Activated CD8-positive, alpha-beta memory T cell treated with anti-CD3 and anti-CD28 coated beads, Interleukin-2, amount 10 ng/mL, durations not matched to agents 7 days and 5 days (primary cell): ENCODE data around the gene SETD5. TPM values are rescaled to one million over a fixed set of nuclear protein-coding genes. Genes with fewer than 3 reads are reported as not detected.

Source experiments
- ATAC-seq: fragments of 150-1000 bp; cut with Tn5 transposase; one replicate; pipeline ENCODE4 v1.10.0; 2021; ENCODE audit warnings: moderate library complexity
- CTCF ChIA-PET: fragments of 350-600 bp; sonication (Branson Sonifier 250); formaldehyde crosslinking; loops from one replicate; lab custom pipeline; 2021; ENCODE audit warnings: antibody characterized with exemption; lab: Charles Lee
- DNase-seq: peaks from one replicate; pipeline ENCODE4 v3.0.0-alpha.2; 2020
- H3K27ac Mint-ChIP-seq: one replicate; pipeline ENCODE4 v1.8.0; 2021; ENCODE audit warnings: mild to moderate bottlenecking, mixed read lengths
- H3K27me3 Mint-ChIP-seq: one replicate; pipeline ENCODE4 v1.8.0; 2021; ENCODE audit warnings: mixed read lengths
- H3K36me3 Mint-ChIP-seq: one replicate; pipeline ENCODE4 v1.8.0; 2021; ENCODE audit warnings: mild to moderate bottlenecking, mixed read lengths
- H3K4me1 Mint-ChIP-seq: one replicate; pipeline ENCODE4 v1.8.0; 2021; ENCODE audit warnings: mixed read lengths
- H3K4me3 Mint-ChIP-seq: one replicate; pipeline ENCODE4 v1.8.0; 2021; ENCODE audit warnings: mild to moderate bottlenecking, moderate library complexity, mixed read lengths
- H3K9me3 Mint-ChIP-seq: one replicate; pipeline ENCODE4 v1.8.0; 2022; ENCODE audit warnings: low read depth, mixed read lengths
- total RNA-seq, 2 experiments: library from RNA; stranded (reverse); gene quantifications; one replicate each; pipeline ENCODE4 v1.2.3, GENCODE V29; 2021

Gene SETD5
- total RNA-seq, 2 experiments from 2014 or later: 136 to 147 TPM

DNA sequence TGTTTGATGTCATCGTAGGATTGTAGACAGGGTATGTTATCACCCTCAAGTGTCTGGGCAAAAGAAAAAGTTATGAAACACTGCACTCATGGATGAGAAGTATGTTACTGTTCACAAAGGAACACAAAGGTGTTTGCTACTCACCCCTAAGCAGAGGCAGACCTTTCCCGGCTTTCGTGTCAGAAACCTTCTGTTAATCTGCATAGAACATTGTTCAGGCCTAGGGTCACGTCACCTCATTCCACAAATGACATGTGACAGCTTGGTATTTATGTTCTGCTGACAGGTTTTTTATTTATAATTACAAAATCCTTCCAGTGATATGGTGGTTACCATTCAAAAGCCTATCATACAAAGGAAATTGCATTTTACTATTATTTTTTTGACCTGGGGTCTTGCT lies 18.1 kb upstream of the SETD5 start:
- ATAC-seq: no peak
- Mint-ChIP-seq H3K4me1 (peaks cover 3% of the 10 kb centered on the region), H3K9me3 (no peaks in the 10 kb centered on the region), H3K36me3 (peaks cover 60% of the 10 kb centered on the region), H3K27ac (no peak overlapping the region), H3K27me3 (no peaks in the 10 kb centered on the region), H3K4me3 (no peak overlapping the region)
- no peak for DNase-seq
- CTCF ChIA-PET: no interaction called here

DNA sequence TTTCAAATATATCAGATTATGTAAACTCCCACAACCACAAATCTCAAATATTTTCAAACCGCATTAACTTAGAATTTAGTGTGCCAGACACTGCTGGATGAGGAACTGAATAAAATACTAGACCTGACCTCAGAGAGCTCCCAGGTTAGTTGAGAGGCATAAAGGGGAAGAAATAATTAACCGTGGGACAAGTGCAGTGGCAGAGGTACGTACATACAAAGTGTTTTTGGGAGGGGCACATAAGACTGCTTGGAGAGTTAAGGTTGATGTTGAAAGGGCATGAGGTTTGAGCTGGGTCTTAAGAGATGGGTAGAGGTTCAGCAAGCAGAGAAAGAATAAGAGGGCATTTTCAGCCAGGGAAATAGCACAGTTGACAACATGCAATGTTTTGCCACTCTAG lies 17.4 kb upstream of the SETD5 start:
- peaks cover 3% of the 10 kb centered on the region for H3K4me1 Mint-ChIP-seq
- peaks cover 61% of the 10 kb centered on the region for H3K36me3 Mint-ChIP-seq

DNA sequence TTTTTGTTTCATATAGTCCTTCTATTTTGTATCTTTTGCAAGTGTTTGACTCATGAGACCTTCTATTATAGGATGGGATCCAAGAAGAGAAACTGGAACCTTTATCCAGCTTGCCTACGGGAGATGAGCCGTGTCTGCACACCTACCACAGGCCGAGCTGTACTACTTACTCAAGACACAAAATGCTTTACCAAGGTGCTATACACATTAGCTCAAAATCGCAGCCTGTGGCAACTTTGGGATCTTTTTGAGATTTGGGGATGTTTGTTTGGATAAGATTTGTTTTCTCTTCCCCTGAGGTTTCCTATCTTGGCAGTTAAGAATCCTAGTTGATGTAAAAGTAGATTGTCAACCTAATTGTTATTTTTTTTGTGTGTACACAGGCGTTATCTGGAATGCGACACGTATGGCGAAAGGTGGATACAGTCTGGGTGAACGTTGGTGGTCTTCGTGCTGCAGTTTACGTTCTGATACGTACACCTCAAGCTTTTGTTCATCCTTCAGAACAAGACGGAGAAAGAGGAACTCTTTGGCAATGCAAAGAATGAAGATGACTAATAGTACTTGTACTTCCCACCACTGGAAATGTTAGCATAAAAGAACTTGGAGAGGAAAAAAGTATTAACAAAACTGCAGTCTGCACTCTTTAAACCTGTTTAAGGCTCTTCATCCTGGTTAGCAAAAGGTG lies 13.1 kb upstream of the SETD5 start:
- Mint-ChIP-seq H3K4me3 (no peak overlapping the region), H3K9me3 (no peaks in the 10 kb centered on the region), H3K27me3 (no peaks in the 10 kb centered on the region), H3K36me3 (peaks cover 63% of the 10 kb centered on the region), H3K4me1 (peaks cover 8% of the 10 kb centered on the region), H3K27ac (no peak overlapping the region)
- no peak for DNase-seq
- no peak for ATAC-seq
- CTCF ChIA-PET: interaction anchor here (0.6 to 1.6 kb wide), 3 partner anchors 10 to 41 kb away, joined by 3 to 9 read pairs (median 6); no protein-coding TSS in a partner anchor

More for the DNA sequence above, 17.4 kb upstream of the SETD5 start:
- Mint-ChIP-seq H3K27ac (peak overlapping the region; percentile 13), H3K9me3 (no peaks in the 10 kb centered on the region), H3K4me3 (no peak overlapping the region), H3K27me3 (no peaks in the 10 kb centered on the region)
- ATAC-seq: no peak
- CTCF ChIA-PET: no interaction called here
- DNase-seq: no peak

DNA sequence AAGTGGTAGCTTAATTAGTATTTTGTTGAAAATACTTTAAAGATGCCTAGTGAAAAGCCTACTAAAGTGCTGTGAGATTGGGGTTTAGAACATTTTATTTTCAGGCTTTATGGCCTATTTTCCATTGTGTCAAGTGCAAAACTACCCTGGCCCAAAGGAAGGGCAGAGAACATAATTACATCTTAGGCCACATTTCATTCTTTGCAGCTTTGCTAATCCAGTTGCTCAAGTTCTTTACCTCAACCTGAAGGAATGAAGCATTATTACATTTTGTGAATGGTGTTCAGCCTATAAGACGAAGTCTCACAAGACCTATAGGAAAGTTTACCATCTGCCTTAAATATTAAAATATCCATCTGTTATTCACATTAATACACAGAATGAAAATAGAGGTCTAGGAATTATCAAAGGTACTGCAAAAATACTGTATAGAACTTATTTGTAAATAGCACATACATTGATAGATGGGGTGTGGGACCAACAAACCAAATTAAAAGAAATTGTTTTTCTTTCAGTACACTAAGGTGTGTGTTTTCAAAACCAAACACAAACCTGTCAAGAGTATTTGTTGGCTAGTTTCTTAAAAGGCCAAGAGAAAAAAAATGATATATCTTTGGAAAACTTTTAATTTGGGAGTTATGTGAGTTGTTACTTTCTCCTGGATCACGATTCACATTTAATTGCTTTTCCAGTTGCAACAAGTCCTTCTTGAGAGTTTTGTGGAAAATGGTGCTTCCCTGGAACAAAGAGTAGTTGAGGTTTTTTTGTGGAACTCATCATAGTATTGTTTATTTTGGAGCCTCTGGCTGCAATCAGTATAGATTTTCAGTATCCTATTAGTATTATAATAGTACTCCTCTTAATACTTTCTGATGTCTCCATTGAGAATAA lies 12.0 kb upstream of the SETD5 start:
- ATAC-seq: no peak
- H3K9me3 Mint-ChIP-seq: no peaks in the 10 kb centered on the region
- CTCF ChIA-PET: interaction anchor here (1.6 kb wide), 1 partner anchor 40 kb away, joined by 6 read pairs; no protein-coding TSS in a partner anchor
- peaks cover 66% of the 10 kb centered on the region for H3K36me3 Mint-ChIP-seq
- no peaks in the 10 kb centered on the region for H3K27me3 Mint-ChIP-seq
- no peak overlapping the region for H3K4me3 Mint-ChIP-seq
- peak overlapping the region; percentile 46 for H3K27ac Mint-ChIP-seq
- no peak for DNase-seq
- H3K4me1 Mint-ChIP-seq: peaks cover 10% of the 10 kb centered on the region

DNA sequence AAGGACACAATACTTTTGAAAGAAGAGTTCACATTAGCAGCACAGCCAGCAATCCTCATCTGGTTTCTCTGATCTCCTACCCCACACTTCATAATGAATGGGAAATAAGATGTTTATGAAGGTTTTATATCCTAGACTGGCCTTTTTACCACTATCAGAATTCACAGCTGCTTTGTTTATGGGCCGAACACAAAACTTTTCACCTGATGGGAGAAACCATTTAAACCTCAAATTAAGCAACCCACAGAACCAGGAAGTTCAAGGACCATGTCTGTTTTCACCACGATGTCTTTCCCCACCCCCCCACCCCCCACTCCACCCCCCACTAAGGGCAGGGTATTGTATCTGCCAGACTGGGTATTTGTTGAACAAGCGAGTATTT lies 11.3 kb upstream of the SETD5 start:
- no peak overlapping the region for H3K4me3 Mint-ChIP-seq
- H3K27me3 Mint-ChIP-seq: no peaks in the 10 kb centered on the region
- no peaks in the 10 kb centered on the region for H3K9me3 Mint-ChIP-seq
- H3K27ac Mint-ChIP-seq: peak overlapping the region; percentile 46
- ATAC-seq (no peak), DNase-seq (no peak)
- peaks cover 71% of the 10 kb centered on the region for H3K36me3 Mint-ChIP-seq
- CTCF ChIA-PET: interaction anchor here (1.6 kb wide), 1 partner anchor 39 kb away, joined by 6 read pairs; no protein-coding TSS in a partner anchor
- peaks cover 15% of the 10 kb centered on the region for H3K4me1 Mint-ChIP-seq

DNA sequence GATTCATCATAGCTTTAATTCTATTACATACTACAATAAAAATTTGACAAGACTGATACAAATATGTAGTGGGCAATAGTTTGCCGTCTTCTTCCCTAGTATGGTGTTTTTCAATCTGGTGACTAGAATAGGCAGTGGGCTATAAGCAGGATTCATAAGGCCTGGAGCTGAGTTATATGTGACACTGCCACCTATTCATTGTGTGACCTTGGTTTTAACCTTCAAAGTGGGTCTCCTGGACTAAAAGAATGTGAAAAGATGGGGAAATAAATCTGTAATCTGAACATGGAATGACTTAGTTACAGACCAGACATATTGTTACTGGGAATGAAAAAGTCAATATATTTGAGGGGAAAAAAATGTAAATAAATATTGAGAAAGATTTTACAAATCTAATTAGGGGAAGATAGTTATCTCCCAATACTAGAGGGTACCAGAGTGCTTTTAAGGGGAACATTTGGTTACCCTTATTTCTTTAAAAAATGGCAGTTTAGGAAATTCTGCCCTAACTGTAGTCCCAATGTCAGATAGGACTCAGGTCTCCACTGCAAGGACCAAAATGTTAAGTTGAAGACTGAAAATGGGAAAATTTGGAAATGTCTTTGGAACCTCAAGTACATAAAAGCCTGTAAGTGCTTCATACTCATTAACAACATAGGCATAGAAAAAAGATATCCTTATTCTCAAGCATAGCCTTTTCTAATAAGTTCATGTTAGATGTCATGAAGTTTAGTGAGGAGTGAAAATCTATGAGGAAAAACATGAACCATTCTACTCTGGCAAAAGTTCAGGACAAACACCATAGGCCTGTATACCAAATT lies 10.7 kb upstream of the SETD5 start:
- H3K36me3 Mint-ChIP-seq: peaks cover 72% of the 10 kb centered on the region
- no peak for ATAC-seq
- CTCF ChIA-PET: no interaction called here

DNA sequence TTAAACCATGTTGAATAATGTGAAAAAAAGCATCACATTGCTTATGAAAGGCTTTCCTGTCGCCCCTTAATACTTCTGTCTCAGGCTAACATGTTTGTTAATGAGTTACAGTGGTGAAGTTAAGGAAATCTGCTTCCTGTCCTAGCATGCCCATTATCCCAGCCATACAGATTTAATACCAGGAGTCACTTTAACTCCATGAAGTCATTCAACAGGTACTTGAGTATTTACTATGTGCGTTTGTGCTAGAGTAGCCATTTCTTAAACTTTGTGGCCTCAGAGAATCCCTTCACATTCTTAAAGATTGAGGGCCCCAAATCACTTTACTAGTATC lies 10.1 kb upstream of the SETD5 start:
- ATAC-seq (no peak), DNase-seq (no peak)
- Mint-ChIP-seq H3K27ac (no peak overlapping the region), H3K9me3 (no peaks in the 10 kb centered on the region), H3K36me3 (peaks cover 78% of the 10 kb centered on the region), H3K4me1 (peaks cover 26% of the 10 kb centered on the region), H3K4me3 (no peak overlapping the region), H3K27me3 (no peaks in the 10 kb centered on the region)
- CTCF ChIA-PET: no interaction called here

More for the DNA sequence above, 10.7 kb upstream of the SETD5 start:
- H3K9me3 Mint-ChIP-seq: no peaks in the 10 kb centered on the region
- H3K27me3 Mint-ChIP-seq: no peaks in the 10 kb centered on the region
- H3K4me1 Mint-ChIP-seq: peaks cover 20% of the 10 kb centered on the region
- H3K27ac Mint-ChIP-seq: peak overlapping the region; percentile 29
- no peak overlapping the region for H3K4me3 Mint-ChIP-seq
- no peak for DNase-seq

DNA sequence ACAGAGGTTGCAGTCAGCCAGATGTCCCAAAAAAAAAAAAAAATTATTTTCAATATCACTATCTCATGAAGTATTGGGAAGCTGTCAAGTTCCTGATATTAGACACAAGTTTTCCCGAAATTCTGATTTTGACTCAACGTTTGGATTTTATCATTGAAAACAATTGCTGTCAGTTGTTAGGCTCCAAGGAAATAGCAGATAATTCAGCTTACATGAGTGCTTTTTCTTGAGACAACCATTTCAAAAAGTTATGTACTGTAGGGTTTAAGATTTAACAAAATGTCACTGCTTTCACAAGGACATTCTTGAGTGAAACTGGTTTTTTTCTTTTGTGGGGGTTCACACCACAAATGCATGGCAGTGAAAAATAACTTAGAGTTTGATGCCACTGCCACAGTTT lies 9.3 kb upstream of the SETD5 start:
- CTCF ChIA-PET: interaction anchor here (0.6 kb wide), 1 partner anchor 262 kb away, joined by 3 read pairs; no protein-coding TSS in a partner anchor

DNA sequence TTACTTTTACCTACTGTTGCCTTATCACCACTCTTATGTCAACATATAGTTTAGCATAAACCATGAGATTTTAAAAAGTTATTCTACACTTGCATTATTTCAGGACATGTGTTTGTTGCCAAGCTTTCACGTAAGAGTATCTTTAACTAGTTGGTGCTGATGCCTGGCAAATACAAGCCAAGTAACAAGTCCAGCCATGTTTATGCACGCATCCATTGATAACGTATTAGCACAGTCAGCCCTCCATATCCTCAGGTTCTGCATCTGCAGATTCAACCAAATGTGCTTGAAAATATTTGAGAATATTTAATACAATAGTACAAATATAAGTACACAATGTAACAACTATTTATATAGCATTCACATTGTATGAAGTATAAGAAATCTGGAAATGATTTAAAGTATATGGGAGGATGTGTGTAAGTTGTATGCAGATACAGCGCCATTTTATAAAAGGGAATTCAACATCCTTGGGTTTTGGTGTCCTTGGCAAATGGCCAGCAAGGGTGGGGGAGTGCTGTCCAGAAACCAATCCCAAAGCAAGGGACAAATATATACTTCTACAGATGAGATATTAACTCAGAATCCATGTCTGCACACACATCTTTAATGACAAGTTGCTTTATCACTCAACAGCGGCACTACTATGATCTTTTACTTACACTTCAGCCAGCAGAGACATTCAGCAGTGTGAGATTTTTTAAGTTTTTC lies 8.7 kb upstream of the SETD5 start:
- H3K4me1 Mint-ChIP-seq: peaks cover 37% of the 10 kb centered on the region
- no peaks in the 10 kb centered on the region for H3K27me3 Mint-ChIP-seq
- CTCF ChIA-PET: interaction anchor here (0.6 kb wide), 1 partner anchor 261 kb away, joined by 3 read pairs; no protein-coding TSS in a partner anchor
- no peak for DNase-seq
- no peak overlapping the region for H3K4me3 Mint-ChIP-seq
- H3K27ac Mint-ChIP-seq: no peak overlapping the region
- no peaks in the 10 kb centered on the region for H3K9me3 Mint-ChIP-seq
- no peak for ATAC-seq
- peaks cover 81% of the 10 kb centered on the region for H3K36me3 Mint-ChIP-seq

More for the DNA sequence above, 9.3 kb upstream of the SETD5 start:
- H3K4me3 Mint-ChIP-seq: no peak overlapping the region
- no peaks in the 10 kb centered on the region for H3K9me3 Mint-ChIP-seq
- no peak for ATAC-seq
- H3K36me3 Mint-ChIP-seq: peaks cover 76% of the 10 kb centered on the region
- no peak for DNase-seq
- no peaks in the 10 kb centered on the region for H3K27me3 Mint-ChIP-seq
- H3K27ac Mint-ChIP-seq: no peak overlapping the region
- peaks cover 34% of the 10 kb centered on the region for H3K4me1 Mint-ChIP-seq

DNA sequence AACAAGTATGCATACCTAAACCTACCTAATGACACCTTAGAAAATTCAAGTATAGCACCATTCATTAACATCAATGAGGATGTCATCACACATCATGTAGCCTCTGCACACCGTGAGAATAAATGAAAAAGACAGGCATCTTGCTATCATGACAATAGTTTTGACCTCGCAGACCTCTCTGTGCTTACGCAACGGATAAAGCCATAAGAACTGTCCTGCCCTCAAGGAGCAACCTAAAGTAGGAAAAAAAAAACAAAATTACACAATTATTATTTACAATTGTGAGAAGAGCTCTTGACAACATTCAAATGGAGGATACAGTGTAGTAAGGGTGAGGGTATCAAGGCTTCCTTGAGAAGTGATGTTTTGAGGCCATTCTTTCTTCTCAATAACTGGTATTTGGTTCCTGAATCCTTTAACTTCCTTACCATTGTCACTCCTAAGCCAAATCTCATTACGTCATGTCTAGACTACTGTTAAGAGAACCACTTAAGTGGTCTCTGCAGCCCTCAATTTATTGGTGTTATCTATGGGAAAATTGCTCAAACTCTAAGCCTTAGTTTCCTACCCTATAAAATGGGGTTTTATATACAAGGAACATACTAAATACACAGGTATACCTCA lies 7.0 kb upstream of the SETD5 start:
- Mint-ChIP-seq H3K4me1 (peaks cover 53% of the 10 kb centered on the region), H3K27me3 (no peaks in the 10 kb centered on the region), H3K4me3 (no peak overlapping the region), H3K36me3 (peaks cover 82% of the 10 kb centered on the region), H3K9me3 (no peaks in the 10 kb centered on the region), H3K27ac (no peak overlapping the region)
- no peak for ATAC-seq
- CTCF ChIA-PET: no interaction called here
- no peak for DNase-seq

DNA sequence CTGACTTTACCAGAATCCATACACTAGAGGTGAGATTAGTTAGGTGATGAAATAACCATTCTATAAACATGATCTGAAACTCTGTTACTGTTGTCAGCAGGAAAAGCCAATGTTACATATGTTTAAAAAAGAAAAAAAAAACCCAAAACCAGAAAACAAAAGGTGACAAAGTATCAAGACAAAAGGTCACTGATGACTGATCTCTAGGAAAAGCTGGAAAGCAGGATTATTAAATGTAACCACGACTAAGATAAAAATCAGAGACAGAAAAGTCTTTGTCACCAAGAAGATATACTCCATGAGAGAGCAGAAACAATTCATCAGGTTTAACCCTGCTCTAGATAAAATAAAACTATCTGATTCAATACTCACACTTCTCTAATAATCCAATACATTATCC lies 5.4 kb upstream of the SETD5 start:
- no peaks in the 10 kb centered on the region for H3K27me3 Mint-ChIP-seq
- no peaks in the 10 kb centered on the region for H3K9me3 Mint-ChIP-seq
- H3K4me3 Mint-ChIP-seq: no peak overlapping the region
- H3K4me1 Mint-ChIP-seq: peaks cover 55% of the 10 kb centered on the region
- peaks cover 74% of the 10 kb centered on the region for H3K36me3 Mint-ChIP-seq
- peak overlapping the region; percentile 38 for H3K27ac Mint-ChIP-seq
- no peak for ATAC-seq
- CTCF ChIA-PET: interaction anchor here (1.1 to 1.2 kb wide), 2 partner anchors 14 to 43 kb away, joined by 3 read pairs; no protein-coding TSS in a partner anchor
- no peak for DNase-seq
